NCI-H2107 treated with DMSO at 0.1 percent for 48 hours (cell line): ENCODE data around the gene MCHR1.
"Not testable (repeated sequence)": the region's sequence is repeated elsewhere in the genome, so short reads cannot be mapped to it uniquely, and the experiment has no call there.

ENCODE experiments used
- DNase-seq: peaks from one replicate; lab custom pipeline; 2025; ENCODE audit not compliant: unreplicated experiment; lab: John Stamatoyannopoulos, UW

The MCHR1 gene

GRCh38 chr22:40655941-40656340 lies 23.3 kb upstream of the MCHR1 start:
- not testable (repeated sequence) for DNase-seq

- not testable (repeated sequence) for DNase-seq
Measured at GRCh38 chr22:40656651-40657050, 22.6 kb upstream of the MCHR1 start.

GRCh38 chr22:40659166-40659565 lies 20.1 kb upstream of the MCHR1 start:
- no peak for DNase-seq

DNA sequence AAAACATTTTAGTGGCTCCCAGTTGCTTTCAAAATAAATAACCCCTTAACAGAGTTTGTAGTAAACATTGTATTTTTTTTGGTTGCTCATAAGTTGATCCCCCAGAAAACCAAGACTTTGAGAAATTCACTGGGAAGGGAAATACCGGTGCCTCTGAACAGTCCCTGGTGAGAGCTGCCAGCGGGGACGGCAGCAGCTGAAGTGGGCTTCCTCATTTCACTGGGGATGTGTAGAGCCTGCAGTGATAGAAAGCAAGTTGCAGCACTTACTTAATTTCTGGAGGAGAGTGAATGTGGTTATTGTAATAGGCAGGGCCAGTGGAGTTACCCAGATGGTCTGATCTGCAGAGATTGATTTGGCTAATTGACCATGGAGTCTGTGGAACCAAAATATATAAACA lies 18.6 kb upstream of the MCHR1 start:
- no peak for DNase-seq

GRCh38 chr22:40661671-40662070 lies 17.6 kb upstream of the MCHR1 start:
- DNase-seq, result no peak

GRCh38 chr22:40665312-40665711 lies 14.0 kb upstream of the MCHR1 start:
- no peak for DNase-seq

DNA sequence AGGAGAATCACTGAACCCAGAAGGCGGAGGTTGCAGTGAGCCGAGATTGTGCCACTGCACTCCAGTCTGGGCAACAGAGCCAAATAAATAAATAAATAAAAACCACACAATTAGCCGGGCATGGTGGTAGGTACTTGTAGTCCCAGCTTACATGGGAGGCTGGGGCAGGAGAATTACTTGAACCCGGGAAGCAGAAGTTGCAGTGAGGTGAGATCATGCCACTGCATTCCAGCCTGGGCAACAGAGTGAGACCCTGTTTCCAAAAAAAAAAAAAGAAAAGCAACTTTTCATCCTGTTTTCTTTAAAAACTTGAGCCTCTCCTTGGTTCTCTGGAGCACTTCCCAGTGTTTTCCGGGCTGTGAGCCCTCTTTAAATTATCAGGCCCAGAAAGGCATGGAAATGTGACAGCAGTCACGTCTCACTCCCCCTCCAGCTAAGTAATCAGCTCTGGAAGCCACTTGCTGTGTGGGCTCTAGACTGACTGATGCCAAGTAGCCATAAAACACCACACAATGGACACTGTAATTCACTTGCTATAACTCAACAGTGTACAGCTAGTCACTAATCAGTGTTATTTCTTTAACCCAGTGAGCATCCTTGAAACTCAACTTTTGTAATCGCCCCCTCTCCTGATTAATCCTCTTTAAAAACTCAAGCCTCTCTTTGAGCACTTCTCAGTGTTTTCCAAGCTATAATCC lies 13.0 kb upstream of the MCHR1 start:
- DNase-seq, result no peak

DNA sequence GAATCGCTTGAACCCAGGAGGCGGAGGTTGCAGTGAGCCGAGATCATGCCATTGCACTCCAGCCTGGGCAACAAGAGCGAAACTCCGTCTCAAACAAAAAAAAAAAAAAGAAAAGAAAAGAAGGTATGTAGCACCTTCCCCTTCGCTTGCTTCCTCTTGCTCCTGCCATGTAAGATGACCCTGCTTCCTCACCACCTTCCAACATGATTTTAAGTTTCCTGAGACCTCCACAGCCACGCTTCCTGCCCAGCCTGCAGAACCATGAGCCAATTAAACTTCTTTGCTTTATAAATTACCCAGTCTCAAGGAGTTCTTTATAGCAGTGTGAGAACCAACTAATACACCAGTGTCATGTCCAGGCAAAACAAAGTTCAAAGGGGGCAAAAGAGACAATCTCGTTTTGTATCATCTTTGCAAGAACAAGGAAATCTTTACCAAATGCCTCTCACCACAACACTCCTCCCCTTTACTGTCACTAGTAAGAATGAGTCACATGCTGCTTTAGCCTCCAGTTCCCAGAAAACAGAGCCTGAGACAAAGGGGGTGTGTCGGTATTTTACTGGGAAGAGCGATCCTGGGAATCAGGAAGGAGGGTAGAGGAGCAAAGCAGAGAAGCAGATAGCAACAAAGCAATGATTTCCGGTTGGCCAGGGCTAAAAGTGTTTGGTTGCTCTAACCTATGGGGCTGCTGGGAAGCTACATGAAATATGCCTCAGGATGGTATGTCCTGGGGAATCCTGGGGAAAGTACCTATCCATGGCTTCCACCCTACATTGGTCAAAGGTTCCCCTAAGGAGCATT lies 10.5 kb upstream of the MCHR1 start:
- DNase-seq, result no peak

GRCh38 chr22:40670058-40670457 lies 9.2 kb upstream of the MCHR1 start:
- DNase-seq, result no peak

- DNase-seq, result no peak
Measured at GRCh38 chr22:40671369-40671768, 7.9 kb upstream of the MCHR1 start.

DNA sequence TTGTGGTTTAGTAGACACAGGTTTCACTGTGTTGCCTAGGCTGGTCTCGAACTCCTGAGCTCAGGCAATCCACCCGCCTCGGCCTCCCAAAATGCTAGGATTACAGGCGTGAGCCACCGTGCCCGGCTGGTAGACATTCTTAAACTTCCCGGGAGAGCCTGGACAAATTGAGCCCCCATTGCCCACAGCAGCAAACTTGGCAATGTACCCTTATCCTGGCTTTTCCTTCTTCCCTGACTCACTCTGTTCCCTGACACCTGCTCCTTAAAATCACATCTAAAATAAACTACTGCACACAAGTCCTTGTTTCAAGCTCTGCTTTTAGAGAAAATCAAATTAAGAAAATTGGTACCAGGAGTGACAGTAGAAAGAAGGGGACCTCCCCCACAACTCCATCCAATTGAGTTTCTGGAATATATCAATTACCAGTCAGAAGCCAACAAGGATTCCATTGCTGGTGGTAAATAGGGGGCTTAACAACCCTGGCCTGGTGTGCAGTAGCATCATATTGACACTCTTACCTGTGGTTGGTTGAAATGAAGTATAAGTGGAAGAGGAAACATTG lies 7.4 kb upstream of the MCHR1 start:
- DNase-seq, result no peak

GRCh38 chr22:40673017-40673416 lies 6.3 kb upstream of the MCHR1 start:
- DNase-seq, result no peak

- no peak for DNase-seq
Measured at GRCh38 chr22:40674274-40674673, 5.0 kb upstream of the MCHR1 start.

- not testable (repeated sequence) for DNase-seq
Measured at GRCh38 chr22:40676166-40676565, 3.1 kb upstream of the MCHR1 start.

- DNase-seq, result no peak
Measured at GRCh38 chr22:40676644-40677043, 2.6 kb upstream of the MCHR1 start.

DNA sequence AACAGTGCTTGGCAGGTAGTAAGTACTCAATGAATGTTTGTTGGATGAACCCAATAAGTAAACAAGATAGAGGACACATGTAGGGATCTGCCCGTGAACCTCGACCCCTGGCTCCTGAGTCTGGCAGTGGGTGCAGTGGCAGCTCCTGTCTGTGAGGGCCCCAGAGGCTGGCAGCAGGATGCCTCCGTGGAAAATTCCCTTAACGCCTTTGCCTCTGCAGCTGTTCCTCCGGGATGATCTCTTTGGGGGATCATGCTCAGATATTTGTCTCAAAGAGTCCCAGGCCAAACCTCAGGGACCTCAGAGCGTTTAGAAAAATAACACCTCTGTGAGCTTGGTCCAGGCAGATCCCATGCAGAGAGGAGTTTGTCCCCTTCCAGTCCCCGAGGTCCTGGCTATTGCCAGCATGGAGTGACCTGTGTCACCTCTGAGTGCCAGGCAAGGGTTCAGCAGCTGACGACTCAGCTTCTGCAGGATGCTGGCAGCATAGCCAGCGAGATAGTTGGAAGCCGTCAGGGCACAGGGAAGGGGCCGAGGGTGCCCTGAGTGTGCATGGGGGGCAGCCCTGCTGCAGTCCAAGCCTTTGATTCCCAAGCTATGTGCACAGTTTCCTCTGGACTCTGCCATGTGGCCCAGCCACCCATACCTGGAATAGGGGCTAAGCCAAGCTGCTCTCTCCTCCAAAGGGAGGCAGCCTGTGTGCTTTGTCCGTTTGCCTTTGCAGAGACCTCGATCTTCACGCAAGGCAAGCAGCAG lies 613 bp upstream of the MCHR1 start:
- no peak for DNase-seq

GRCh38 chr22:40679964-40680818 lies 907 bp downstream of the MCHR1 start:
- DNase-seq, result no peak

DNA sequence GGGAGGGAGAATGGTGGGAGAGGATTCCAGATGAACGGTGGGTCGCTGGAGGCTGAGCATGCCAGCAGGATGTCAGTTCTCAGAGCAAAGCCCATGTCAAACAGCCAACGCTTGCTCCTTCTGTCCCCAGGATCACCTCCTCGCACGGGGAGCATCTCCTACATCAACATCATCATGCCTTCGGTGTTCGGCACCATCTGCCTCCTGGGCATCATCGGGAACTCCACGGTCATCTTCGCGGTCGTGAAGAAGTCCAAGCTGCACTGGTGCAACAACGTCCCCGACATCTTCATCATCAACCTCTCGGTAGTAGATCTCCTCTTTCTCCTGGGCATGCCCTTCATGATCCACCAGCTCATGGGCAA lies 1.5 kb downstream of the MCHR1 start:
- DNase-seq, result no peak

GRCh38 chr22:40681451-40681850 lies 2.2 kb downstream of the MCHR1 start:
- no peak for DNase-seq

GRCh38 chr22:40684728-40685127 lies 5.4 kb downstream of the MCHR1 start:
- DNase-seq, result no peak

DNA sequence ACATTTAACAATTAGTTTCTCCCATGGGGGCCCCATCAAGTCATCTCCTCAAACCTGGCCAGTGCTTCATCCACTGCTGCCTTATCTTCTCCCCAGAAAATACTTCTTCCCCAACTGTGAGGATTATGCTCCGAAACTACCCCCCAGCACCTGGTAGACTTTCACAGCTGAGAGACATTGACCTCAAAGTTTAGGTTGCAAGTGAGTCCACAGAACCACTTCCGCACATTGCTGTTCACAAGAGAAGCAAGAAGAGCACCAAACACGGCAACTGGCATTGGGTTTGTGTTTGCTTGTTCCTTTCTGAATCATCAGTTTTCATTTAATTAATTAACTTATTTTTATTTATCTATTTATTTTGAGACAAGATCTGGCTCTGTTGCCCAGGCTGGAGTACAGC lies 6.1 kb downstream of the MCHR1 start:
- DNase-seq, result no peak
